Nephron progenitor cell (in vitro differentiated cells): ENCODE measurements around the gene RANBP1.

Experiments used
- DNase-seq: peaks from one replicate; pipeline ENCODE4 v3.0.0; 2021
- H3K27ac Mint-ChIP-seq: 2 replicates; pipeline ENCODE4 v1.8.0; 2021; ENCODE audit warnings: mild to moderate bottlenecking, moderate library complexity, mixed read lengths
- H3K27me3 Mint-ChIP-seq: 2 replicates; pipeline ENCODE4 v1.8.0; 2021; ENCODE audit warnings: mild to moderate bottlenecking, low read depth, mixed read lengths; ENCODE audit not compliant: poor library complexity
- H3K36me3 Mint-ChIP-seq: 2 replicates; pipeline ENCODE4 v1.8.0; 2021; ENCODE audit warnings: low read depth, mixed read lengths
- H3K4me1 Mint-ChIP-seq: 2 replicates; pipeline ENCODE4 v1.8.0; 2021; ENCODE audit warnings: mixed read lengths
- H3K4me3 Mint-ChIP-seq: 2 replicates; pipeline ENCODE4 v1.8.0; 2021; ENCODE audit warnings: mild to moderate bottlenecking, moderate library complexity, mixed read lengths
- H3K9me3 Mint-ChIP-seq: 2 replicates; pipeline ENCODE4 v1.8.0; 2021; ENCODE audit warnings: mild to moderate bottlenecking, moderate library complexity, mixed read lengths
- CTCF ChIP-seq: fragments of 200-600 bp; sonication (generic); IDR thresholded peaks from 2 replicates; pipeline ENCODE4 v1.5.0; 2021; ENCODE audit warnings: antibody characterized with exemption

The RANBP1 gene

GRCh38 chr22:20106205-20106848 is 9.6 kb upstream of the RANBP1 start:
- Mint-ChIP-seq H3K27ac (no peak overlapping the region), H3K4me3 (no peak overlapping the region), H3K4me1 (no peaks in the 10 kb centered on the region), H3K9me3 (no peaks in the 10 kb centered on the region), H3K27me3 (no peaks in the 10 kb centered on the region), H3K36me3 (peaks cover 31% of the 10 kb centered on the region)
- DNase-seq: no peak
- TF ChIP-seq CTCF: no peak

- no peaks in the 10 kb centered on the region for H3K4me1 Mint-ChIP-seq
- no peaks in the 10 kb centered on the region for H3K27me3 Mint-ChIP-seq
- no peak for DNase-seq
- TF ChIP-seq CTCF: no peak
- no peaks in the 10 kb centered on the region for H3K9me3 Mint-ChIP-seq
- H3K27ac Mint-ChIP-seq: no peak overlapping the region
- peaks cover 29% of the 10 kb centered on the region for H3K36me3 Mint-ChIP-seq
- H3K4me3 Mint-ChIP-seq: no peak overlapping the region
These were observed 9.1 kb upstream of the RANBP1 start for GRCh38 chr22:20106849-20107237.

GRCh38 chr22:20107471-20107901 is 8.4 kb upstream of the RANBP1 start:
- no peak overlapping the region for H3K4me3 Mint-ChIP-seq
- no peaks in the 10 kb centered on the region for H3K27me3 Mint-ChIP-seq
- TF ChIP-seq CTCF: no peak
- peaks cover 22% of the 10 kb centered on the region for H3K36me3 Mint-ChIP-seq
- no peaks in the 10 kb centered on the region for H3K4me1 Mint-ChIP-seq
- H3K9me3 Mint-ChIP-seq: no peaks in the 10 kb centered on the region
- DNase-seq: no peak
- H3K27ac Mint-ChIP-seq: no peak overlapping the region

- no peak for TF ChIP-seq CTCF
- Mint-ChIP-seq H3K4me1 (no peaks in the 10 kb centered on the region), H3K27me3 (no peaks in the 10 kb centered on the region), H3K27ac (no peak overlapping the region), H3K9me3 (no peaks in the 10 kb centered on the region), H3K4me3 (no peak overlapping the region), H3K36me3 (peaks cover 17% of the 10 kb centered on the region)
- no peak for DNase-seq
These were observed 7.8 kb upstream of the RANBP1 start for GRCh38 chr22:20107951-20108756.

GRCh38 chr22:20108757-20109230 is 7.1 kb upstream of the RANBP1 start:
- Mint-ChIP-seq H3K27me3 (no peaks in the 10 kb centered on the region), H3K9me3 (no peaks in the 10 kb centered on the region), H3K27ac (no peak overlapping the region), H3K36me3 (peaks cover 10% of the 10 kb centered on the region), H3K4me1 (no peaks in the 10 kb centered on the region), H3K4me3 (no peak overlapping the region)
- no peak for DNase-seq
- no peak for TF ChIP-seq CTCF
